K562 (cell line): ENCODE data around the gene ACER1. TPM values are rescaled to one million over a fixed set of nuclear protein-coding genes. Genes with fewer than 3 reads are reported as not detected.

ENCODE experiments used
- C11orf30 ChIP-seq: fragments of 450-650 bp; IDR thresholded peaks from 2 replicates; pipeline ENCODE4 v1.6.1; 2016; ENCODE audit warnings: low read depth, mild to moderate bottlenecking
- CAMTA2 ChIP-seq: fragments of 250-450 bp; sonication (Bioruptor Pico); conservative IDR thresholded peaks from 2 replicates; pipeline ENCODE4 v1.5.1; 2022
- CHD7 ChIP-seq: fragments of 200-600 bp; sonication (generic); IDR thresholded peaks from one replicate; pipeline ENCODE4 v1.6.1; 2012; ENCODE audit warnings: mild to moderate bottlenecking, low read depth, low read length, inconsistent platforms
- CTCFL ChIP-seq: IDR thresholded peaks from 2 replicates; pipeline ENCODE4 v1.6.1; 2011; ENCODE audit warnings: borderline replicate concordance, low read depth, mild to moderate bottlenecking, moderate library complexity, low read length; ENCODE audit not compliant: insufficient read depth, poor library complexity, severe bottlenecking
- KDM5B ChIP-seq: fragments of 200-600 bp; sonication (generic); IDR thresholded peaks from 2 replicates; pipeline ENCODE4 v1.6.1; 2012; ENCODE audit warnings: low read depth, mild to moderate bottlenecking, moderate library complexity, low read length, control low read depth, inconsistent platforms; ENCODE audit not compliant: insufficient replicate concordance
- ZBTB7A ChIP-seq: IDR thresholded peaks from 2 replicates; pipeline ENCODE4 v1.6.1; 2011; ENCODE audit warnings: low read depth, mild to moderate bottlenecking, low read length, moderate library complexity, borderline replicate concordance; ENCODE audit not compliant: control insufficient read depth
- ZNF165 ChIP-seq: fragments of 250-450 bp; sonication (Bioruptor Pico); IDR thresholded peaks from 2 replicates; pipeline ENCODE4 v1.4.0; 2020; ENCODE audit warnings: borderline replicate concordance
- polyA plus RNA-seq, 8 experiments: library from polyadenylated mRNA; depleted of rRNA in 4 of 8; stranded (reverse) in 5 of 8; unstranded in 3 of 8; fragments of >200 nt; fragmentation: Nextera tagmentation in 2 of 8; fragmentation: Illumina TruSeq in 1 of 8; extraction: Ambion mirVana in 2 of 8; extraction: Trizol in 1 of 8; gene quantifications; 2 replicates each; pipeline versions ENCODE4 v1.2.1 to v1.2.3, GENCODE V29; 2011 to 2014; ENCODE audit warnings: inconsistent platforms in 1 of 8, missing spikeins in 1 of 8
- total RNA-seq, 7 experiments: library from RNA; depleted of rRNA in 6 of 7; stranded (reverse); fragments of >200 nt in 6 of 7; fragmentation: Illumina TruSeq in 2 of 7; extraction: Trizol in 2 of 7; gene quantifications; 2 replicates each; pipeline versions ENCODE4 v1.2.1 to v1.2.3, GENCODE V29; 2011 to 2021; ENCODE audit warnings: low replicate concordance in 1 of 7

ACER1 gene
- total and polyA plus RNA-seq, 9 of the 15 experiments (the other 6 are each of a cell fraction or from before 2014, with no cell fraction given): not detected

- TF ChIP-seq KDM5B (no peak), ZNF165 (CRISPR knock-in tag) (no peak), CTCFL (no peak), CHD7 (no peak), CAMTA2 (CRISPR knock-in tag) (no peak), ZBTB7A (peak; percentile 38; the same call in 1 of the 2 replicates), C11orf30 (no peak)
Measured at GRCh38 chr19:6272411-6272791, 61.0 kb downstream of the ACER1 start (continued).
